Epithelial cell of esophagus (primary cell): ENCODE data around the gene JOSD1.

Source experiments
- DNase-seq: peaks from one replicate; pipeline ENCODE4 v3.0.0; 2010; ENCODE audit warnings: low read depth
- H3K4me3 ChIP-seq: 2 replicates; pipeline ENCODE4 v1.5.1; 2011; ENCODE audit warnings: mild to moderate bottlenecking, low read length, control low read depth
- TF ChIP-seq, protein P1 (sequence below): IDR thresholded peaks from 2 replicates; pipeline ENCODE4 v1.5.1; 2011; ENCODE audit warnings: low read depth, mild to moderate bottlenecking, low read length, control low read depth, inconsistent platforms; ENCODE audit not compliant: insufficient read depth; ENCODE audit errors: missing control alignments

The JOSD1 gene

DNA sequence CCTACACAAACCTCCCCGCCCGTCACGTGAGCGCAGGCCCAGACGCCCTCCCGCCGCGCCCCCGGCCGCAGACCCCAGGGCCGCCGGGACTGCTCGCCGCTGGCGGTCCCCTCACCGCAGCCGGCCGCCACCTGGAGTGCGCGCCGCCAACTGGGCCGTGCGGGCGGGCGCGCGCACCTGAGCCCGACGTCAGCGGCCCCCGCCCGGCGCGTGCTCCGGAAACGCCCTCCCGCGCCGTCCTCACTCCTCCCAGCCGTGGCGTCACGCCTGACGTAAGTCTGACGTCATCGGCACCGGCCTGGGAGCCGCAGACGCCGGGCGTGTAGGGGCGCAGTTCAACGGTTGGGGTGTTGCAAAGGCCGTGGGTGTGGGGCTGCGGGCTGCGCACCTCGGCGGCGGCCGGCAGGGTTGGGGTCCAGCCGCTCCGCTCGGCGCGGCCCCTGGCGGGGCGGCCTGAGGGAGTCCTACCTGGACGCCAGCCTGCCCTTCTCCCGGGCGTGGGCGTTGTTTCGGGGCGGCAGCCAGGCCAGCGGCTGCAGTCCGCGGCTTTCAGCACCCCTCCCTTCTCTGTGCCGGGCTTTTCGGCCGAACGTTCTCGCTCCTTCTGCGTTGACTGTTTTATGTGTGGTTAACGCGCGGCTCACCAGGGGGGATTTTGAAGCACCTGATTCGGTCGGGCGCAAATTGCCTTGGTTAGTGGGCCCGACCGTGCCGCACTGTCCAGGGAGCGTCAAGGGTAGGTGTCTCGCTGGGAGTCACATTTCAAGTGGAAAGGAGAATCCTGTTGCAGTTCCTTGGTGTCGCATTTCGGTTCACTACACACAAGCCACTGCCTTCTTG is at the start of gene JOSD1:
Gene JOSD1, minus strand, starts transcription at position 155 of the 840 bp plus-strand sequence. CDS start 956 bp downstream, outside the sequence.
- TF ChIP-seq, protein P1, sequence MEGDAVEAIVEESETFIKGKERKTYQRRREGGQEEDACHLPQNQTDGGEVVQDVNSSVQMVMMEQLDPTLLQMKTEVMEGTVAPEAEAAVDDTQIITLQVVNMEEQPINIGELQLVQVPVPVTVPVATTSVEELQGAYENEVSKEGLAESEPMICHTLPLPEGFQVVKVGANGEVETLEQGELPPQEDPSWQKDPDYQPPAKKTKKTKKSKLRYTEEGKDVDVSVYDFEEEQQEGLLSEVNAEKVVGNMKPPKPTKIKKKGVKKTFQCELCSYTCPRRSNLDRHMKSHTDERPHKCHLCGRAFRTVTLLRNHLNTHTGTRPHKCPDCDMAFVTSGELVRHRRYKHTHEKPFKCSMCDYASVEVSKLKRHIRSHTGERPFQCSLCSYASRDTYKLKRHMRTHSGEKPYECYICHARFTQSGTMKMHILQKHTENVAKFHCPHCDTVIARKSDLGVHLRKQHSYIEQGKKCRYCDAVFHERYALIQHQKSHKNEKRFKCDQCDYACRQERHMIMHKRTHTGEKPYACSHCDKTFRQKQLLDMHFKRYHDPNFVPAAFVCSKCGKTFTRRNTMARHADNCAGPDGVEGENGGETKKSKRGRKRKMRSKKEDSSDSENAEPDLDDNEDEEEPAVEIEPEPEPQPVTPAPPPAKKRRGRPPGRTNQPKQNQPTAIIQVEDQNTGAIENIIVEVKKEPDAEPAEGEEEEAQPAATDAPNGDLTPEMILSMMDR = no peak
- peak within 1 kb of the TSS; percentile 69 for H3K4me3 ChIP-seq
- DNase-seq = peak; percentile 97

GRCh38 chr22:38750104-38750503 is 49.4 kb upstream of the JOSD1 start:
- H3K4me3 ChIP-seq = no peak overlapping the region
- no peak for DNase-seq
- TF ChIP-seq, protein P1 = no peak

- H3K4me3 ChIP-seq = peak overlapping the region; percentile 27
- peak; percentile 73 for DNase-seq
- TF ChIP-seq, protein P1 = no peak
Observed at GRCh38 chr22:38748487-38749136, 47.9 kb upstream of the JOSD1 start.

- no peak overlapping the region for H3K4me3 ChIP-seq
- no peak for DNase-seq
- TF ChIP-seq, protein P1 = no peak
Observed at GRCh38 chr22:38745676-38746460, 45.1 kb upstream of the JOSD1 start.

GRCh38 chr22:38744981-38745380 is 44.2 kb upstream of the JOSD1 start:
- no peak overlapping the region for H3K4me3 ChIP-seq
- no peak for DNase-seq
- TF ChIP-seq, protein P1 = no peak

- TF ChIP-seq, protein P1 = no peak
- H3K4me3 ChIP-seq = no peak overlapping the region
- DNase-seq = no peak
Observed at GRCh38 chr22:38742176-38742942, 41.6 kb upstream of the JOSD1 start.
